ENCODE measurements around the gene VWA3A.
"Not testable (repeated sequence)": the region's sequence is repeated elsewhere in the genome, so short reads cannot be mapped to it uniquely, and the experiment has no call there.

Gene VWA3A

GRCh38 chr16:22092143-22092933 is at the start of gene VWA3A:
VWA3A (plus strand) TSS chr16:22092541; CDS start chr16:22092638, 97 bp downstream.
- DNase-seq (ENCODE audit: low read depth) = no peak

- DNase-seq (ENCODE audit: low read depth) = not testable (repeated sequence)
Measured at GRCh38 chr16:22043882-22044281, 48.5 kb upstream of the VWA3A start.

- not testable (repeated sequence) for DNase-seq (ENCODE audit: low read depth)
Measured at GRCh38 chr16:22045888-22046287, 46.5 kb upstream of the VWA3A start.

- DNase-seq (ENCODE audit: low read depth) = no peak
Measured at GRCh38 chr16:22050963-22051362, 41.4 kb upstream of the VWA3A start.

- DNase-seq (ENCODE audit: low read depth) = no peak
Measured at GRCh38 chr16:22052980-22053379, 39.4 kb upstream of the VWA3A start.

- DNase-seq (ENCODE audit: low read depth) = no peak
Measured at GRCh38 chr16:22053921-22054341, 38.4 kb upstream of the VWA3A start.

- DNase-seq (ENCODE audit: low read depth) = no peak
Measured at GRCh38 chr16:22054847-22055590, 37.3 kb upstream of the VWA3A start.

GRCh38 chr16:22055881-22056280 is 36.5 kb upstream of the VWA3A start:
- DNase-seq (ENCODE audit: low read depth) = no peak

- DNase-seq (ENCODE audit: low read depth) = no peak
Measured at GRCh38 chr16:22063888-22064467, 28.4 kb upstream of the VWA3A start.

- no peak for DNase-seq (ENCODE audit: low read depth)
Measured at GRCh38 chr16:22065252-22065651, 27.1 kb upstream of the VWA3A start.

- DNase-seq (ENCODE audit: low read depth) = no peak
Measured at GRCh38 chr16:22070361-22071330, 21.7 kb upstream of the VWA3A start.

- no peak for DNase-seq (ENCODE audit: low read depth)
Measured at GRCh38 chr16:22071331-22071910, 20.9 kb upstream of the VWA3A start.

- DNase-seq (ENCODE audit: low read depth) = no peak
Measured at GRCh38 chr16:22073350-22073749, 19.0 kb upstream of the VWA3A start.

- no peak for DNase-seq (ENCODE audit: low read depth)
Measured at GRCh38 chr16:22075043-22075757, 17.1 kb upstream of the VWA3A start.

- no peak for DNase-seq (ENCODE audit: low read depth)
Measured at GRCh38 chr16:22075776-22076175, 16.6 kb upstream of the VWA3A start.

GRCh38 chr16:22077700-22078313 is 14.5 kb upstream of the VWA3A start:
- peak; percentile 19 for DNase-seq (ENCODE audit: low read depth)

GRCh38 chr16:22078656-22079055 is 13.7 kb upstream of the VWA3A start:
- DNase-seq (ENCODE audit: low read depth) = no peak

GRCh38 chr16:22081050-22081449 is 11.3 kb upstream of the VWA3A start:
- no peak for DNase-seq (ENCODE audit: low read depth)

- DNase-seq (ENCODE audit: low read depth) = no peak
Measured at GRCh38 chr16:22086440-22086839, 5.9 kb upstream of the VWA3A start.

- no peak for DNase-seq (ENCODE audit: low read depth)
Measured at GRCh38 chr16:22088642-22089041, 3.7 kb upstream of the VWA3A start.

All from HS-5 (cell line).